Ramos (cell line): ENCODE measurements around the gene PALM.

Experiments used
- in situ Hi-C: fragments of 300-500 bp; cut with MboI; formaldehyde crosslinking; loops from one replicate; pipeline ENCODE4 v1.14.3; 2022; ENCODE audit warnings: low sequenced_read_pairs; ENCODE audit not compliant: unreplicated experiment

PALM gene, protein sequence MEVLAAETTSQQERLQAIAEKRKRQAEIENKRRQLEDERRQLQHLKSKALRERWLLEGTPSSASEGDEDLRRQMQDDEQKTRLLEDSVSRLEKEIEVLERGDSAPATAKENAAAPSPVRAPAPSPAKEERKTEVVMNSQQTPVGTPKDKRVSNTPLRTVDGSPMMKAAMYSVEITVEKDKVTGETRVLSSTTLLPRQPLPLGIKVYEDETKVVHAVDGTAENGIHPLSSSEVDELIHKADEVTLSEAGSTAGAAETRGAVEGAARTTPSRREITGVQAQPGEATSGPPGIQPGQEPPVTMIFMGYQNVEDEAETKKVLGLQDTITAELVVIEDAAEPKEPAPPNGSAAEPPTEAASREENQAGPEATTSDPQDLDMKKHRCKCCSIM

DNA sequence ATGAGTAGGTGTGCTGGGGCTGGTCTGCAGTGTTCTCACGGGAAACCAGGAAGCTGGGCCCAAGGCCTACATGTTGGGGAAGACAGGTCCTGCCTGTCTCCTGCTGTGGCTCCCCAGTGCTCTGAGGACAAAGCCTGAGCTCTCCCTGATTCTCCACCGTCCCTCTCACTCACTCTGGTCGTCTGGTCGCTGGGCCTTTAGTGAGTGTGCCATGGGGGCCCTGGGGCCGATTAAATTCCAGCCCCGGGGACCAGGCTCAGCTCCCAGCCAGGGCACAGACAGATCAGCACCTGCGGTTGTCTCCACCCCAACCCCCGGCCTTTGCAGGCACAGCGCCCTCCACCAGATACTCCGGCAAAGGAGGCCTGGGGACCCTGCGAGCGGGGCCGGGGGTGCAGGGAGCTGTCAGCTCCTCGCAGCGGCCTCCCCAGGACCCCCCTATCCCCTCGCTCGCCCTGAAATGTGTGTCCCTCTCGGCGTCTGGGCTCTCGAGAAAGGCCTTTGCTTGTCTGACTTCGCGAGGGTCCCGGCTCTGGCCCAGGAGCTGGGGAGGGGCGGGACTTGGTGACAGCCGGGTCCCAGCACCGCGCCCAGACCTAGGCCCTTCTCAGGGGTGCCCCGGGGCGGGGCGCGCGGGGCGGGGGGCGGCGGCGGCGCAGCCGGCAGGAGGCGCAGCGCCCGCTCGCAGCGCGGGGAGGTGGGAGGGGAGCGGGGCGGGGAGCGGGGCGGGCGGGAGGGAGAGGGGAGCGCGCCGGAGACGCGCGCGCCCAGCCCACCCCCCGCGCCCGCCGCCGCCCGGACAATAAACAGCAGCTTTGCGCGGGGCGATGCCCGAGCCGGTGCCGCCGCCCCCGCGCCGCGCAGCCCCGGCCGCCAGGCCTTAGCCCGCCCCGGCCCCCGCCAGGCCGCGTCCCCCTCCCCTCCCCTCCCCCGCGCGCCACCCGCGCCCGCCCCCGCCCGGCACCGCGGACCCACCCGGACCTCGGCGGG, at the start of gene PALM:
Gene PALM (plus strand): TSS at position 782 of the 990 bp plus-strand sequence. CDS start 212 bp downstream, outside the sequence.
- in situ Hi-C loops = no loop called here

DNA sequence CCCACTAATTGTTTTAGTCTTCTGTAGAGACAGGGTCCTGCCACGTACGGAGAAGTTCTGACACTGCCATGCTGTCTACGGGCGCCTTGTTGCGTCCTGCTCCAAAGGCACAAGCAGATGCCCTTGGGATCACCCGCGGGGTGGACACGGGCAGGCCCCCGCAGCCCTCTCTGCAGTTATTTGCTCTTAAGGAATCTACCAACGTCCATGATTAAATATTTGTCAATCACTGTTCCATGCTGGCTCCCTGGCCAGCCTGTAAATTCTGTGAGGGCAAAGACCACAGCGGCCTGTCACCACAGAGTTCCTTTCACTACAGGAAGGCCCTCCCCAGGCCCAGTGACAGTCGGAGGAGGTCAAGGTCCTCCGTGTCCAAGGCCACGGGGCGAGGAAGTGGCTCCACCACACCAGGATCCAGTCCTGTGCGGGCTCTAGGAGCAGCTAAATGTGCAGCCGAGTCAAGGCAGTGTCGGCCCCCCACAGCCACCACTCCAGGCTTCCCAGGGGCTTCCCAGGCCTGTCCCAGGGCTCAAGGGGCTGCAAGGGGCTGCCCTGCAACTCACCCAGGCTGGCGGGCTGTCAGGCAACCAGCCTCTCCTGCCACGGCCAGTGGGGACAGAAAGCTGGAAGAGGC, 47.8 kb upstream of the PALM start:
- in situ Hi-C loops = no loop called here

DNA sequence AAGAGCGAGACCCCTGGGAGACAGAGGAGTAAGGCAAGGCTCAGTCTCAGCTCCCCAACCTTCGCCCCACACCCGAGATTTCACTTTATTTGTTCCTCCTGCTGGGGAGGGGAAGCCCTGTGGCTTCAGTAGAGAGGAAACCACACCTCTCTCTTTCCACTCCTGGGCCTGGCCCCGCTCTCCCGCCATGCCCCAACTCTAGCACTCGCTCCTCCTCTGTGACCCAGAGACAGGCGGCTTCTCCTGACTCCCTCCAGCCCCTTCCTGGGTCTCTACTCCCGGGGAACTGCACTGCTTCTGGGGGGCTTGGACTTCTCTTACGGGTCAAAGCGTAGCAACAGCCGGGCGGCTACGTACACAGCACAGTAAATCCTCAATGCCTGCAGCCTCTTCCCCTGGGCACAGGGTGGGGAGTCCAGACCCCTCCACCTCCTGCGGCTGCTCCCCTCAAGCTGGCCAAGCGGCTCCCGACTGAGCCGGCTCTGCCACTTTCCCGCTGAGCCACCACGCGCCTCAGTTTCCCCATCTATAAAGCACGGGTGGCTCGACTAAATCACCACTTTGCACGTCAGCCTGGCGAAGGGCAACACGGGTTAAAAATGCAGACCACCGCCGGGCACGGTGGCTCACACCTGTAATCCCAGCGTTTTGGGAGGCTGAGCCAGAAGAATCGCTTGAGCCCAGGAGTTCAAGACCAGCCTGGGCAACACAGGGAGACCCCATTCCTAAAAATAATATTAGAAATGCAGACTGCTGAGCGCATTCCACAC, 47.1 kb upstream of the PALM start:
- in situ Hi-C loops = no loop called here

DNA sequence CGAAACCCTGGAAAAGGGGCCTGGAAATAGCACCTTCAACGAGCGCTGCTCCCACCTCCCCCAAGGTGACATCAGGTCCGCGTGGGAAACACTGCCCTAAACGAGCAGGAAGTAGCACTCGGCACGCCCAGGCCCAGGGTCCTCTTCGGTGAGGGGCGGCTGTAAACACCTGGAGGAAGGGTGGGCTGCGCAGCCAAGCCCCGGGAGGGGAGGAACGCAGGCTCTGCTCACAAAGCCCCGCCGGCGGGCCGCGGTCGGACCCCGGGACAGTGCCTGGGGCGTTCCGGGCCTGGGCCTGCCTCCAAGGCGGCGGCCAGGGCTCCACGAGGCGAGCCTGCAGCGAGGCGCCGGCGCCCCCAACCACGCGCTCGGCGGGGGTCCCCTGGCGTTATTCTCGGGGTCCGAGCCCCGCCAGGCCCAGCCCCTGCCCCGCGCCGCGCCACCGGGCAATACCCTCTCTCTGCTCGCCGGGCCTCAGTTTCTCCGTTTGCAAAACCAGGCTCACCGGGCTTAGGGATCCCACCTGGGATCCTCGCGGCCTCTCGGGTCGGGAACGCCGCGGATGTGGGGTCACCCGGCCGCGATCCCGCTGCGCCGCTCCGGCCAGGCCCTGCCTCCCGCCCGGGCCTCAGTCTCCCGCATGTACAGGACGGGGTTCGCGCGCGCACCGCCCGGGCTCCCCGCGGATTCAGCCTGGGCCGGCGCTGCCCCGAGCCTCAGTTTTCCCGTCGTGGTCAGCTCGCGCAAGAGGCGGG, 46.4 kb upstream of the PALM start:
- in situ Hi-C loops = no loop called here

DNA sequence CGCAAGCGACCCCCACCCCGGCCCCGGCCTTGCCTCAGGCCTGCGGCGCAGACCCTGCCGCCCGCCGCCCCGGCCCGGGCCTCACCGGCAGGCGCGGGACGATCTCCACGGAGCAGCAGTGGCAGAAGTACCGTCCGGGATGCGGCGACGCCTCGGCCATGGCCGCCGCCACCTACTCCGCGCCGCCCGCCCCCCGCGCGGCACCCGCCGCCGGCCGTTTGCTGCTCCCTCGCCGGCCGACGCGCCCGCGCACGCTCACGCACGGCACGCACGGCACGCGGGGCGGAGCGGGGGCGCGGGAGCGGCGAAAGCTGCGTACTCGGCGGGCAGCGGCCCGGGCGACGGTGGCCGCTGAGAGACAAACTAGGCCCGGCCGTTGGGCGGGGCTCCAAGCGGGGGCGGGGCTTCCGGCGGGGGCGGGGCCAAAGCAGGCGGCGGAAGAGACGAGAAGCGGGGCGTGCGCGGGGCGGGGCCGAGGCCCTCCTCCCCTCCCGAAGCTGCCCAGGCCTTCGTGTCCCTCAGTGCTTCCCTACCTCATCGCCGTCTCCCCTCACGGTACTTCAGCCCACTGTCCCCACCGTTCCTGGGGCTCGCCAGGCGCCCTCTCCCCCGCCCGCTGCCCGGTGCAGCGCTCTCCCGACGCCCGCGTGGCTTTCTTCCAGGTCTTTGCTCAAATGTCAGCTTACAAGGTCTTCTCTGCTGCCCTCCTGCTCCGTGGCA, 45.6 kb upstream of the PALM start, which contains the start of gene RNF126:
Gene RNF126 (minus strand): TSS at position 253 of the 720 bp plus-strand sequence. CDS start 93 bp downstream, at position 160.
- in situ Hi-C loops = no loop called here

DNA sequence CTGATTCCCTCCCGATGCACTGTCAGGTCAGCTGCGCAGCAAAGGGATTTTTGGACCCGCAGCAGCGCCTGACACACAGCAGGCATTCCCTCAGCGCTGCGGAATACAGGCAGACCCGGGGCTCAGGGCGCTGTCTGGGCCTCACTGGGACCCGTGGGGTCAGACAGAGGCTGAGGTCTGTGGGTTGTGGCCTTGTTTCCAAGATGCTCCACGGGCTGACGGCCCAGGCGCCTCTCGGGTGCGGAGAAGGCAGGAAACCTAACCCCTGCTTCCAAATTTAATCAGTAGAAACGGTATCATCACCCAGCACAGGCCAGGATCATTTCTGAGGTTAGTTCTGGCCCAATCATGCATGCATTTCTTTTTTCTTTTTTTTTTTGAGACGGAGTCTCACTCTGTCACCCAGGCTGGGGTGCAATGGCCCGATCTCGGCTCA, 45.0 kb upstream of the PALM start:
- in situ Hi-C loops = no loop called here

DNA sequence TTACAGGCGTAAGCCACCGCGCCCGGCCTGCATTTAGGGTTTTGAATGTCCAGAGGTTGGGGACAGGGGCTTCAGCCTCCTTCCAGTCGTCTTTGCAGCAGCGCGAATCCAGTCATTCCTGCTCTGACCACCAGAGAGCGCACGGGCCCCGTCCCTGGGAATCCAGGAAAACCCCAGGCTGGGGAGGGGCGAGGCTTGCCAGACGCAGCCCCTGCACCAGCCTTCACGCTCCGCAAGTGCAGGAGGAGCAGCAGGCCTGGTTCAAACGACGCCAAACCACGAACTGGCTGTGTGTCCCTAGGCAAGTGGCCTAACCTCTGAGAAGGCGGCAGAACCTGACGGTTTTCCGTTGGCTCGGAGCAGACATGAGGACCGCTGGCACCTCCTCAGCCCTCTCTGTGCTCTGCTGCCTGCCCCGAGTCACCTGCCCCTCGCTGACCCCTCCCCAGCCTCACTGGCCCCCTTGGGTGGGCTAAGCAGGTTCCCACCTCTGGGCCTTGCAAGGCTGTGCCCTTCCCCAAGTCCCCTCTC, 43.8 kb upstream of the PALM start:
- in situ Hi-C loops = loop anchor here (5.0 kb wide), 1 partner anchor 67 kb away; no protein-coding TSS in a partner anchor

DNA sequence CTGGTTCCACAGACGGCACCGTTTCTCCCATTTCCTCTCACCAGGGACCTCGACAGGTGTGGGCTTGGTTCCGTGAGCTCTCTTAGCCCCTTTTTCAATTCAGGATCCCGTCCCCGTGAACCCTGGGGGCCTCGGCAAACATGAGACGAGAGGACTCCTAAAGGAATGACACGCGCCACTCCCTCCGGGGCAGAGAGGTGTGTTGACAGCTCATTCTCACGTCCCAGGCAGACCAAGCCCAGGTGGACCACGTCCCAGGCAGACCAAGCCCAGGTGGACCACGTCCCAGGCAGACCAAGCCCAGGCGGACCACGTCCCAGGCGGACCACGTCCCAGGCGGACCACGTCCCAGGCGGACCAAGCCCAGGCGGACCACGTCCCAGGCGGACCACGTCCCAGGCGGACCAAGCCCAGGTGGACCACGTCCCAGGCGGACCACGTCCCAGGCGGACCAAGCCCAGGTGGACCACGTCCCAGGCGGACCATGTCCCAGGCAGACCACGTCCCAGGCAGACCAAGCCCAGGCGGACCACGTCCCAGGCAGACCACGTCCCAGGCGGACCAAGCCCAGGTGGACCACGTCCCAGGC, 41.7 kb upstream of the PALM start:
- in situ Hi-C loops = loop anchor here (5.0 kb wide), 1 partner anchor 65 kb away; no protein-coding TSS in a partner anchor

DNA sequence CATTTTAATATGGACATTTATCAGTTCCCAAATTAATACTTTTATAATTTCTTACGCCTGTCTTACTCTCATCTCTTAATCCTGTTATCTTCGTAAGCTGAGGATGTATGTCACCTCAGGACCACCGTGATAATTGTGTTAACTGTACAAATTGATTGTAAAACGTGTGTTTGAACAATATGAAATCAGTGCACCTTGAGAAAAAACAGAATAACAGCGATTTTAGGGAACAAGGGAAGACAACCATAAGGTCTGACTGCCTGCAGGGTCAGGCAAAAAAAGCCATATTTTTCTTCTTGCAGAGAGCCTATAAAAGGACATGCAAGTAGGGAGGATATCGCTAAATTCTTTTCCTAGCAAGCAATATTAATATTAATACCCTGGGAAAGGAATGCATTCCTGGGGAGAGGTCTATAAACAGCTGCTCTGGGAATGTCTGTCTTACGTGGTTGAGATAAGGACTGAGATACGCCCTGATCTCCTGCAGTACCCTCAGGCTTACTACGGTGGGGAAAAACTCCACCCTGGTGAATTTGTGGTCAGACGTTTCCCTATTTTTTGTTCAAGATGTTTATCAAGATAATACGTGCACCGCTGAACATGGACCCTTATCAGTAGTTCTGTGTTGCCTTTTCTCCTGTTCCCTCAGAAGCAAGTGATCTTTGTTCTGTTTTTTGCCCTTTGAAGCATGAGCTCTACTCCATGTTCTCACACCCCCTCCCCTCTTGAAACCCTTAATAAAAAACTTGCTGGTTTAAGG, 39.9 kb upstream of the PALM start:
- in situ Hi-C loops = loop anchor here (5.0 kb wide), 1 partner anchor 63 kb away; no protein-coding TSS in a partner anchor

DNA sequence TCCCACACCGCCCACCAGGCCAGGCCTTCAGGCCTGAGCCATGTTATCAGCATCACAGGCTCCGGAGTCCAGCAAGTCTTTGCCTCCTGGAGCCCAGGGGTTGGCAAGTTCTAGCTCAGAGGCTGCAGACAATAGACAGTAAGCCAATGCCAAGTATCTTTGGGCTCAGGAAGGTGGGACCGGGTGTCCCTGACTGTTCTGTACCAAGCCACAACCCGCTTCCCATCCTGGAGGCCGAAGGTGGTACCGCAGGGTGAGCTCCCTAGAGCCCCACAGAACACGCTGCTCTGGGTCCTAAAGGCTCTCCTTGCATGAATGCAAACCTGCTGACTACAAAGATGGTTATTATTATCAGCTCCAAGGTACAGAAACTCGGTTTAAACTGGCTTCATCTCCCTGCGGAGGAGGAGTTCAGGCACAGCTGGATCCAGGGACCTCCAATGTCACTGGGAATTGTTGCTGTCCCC, 38.1 kb upstream of the PALM start:
- in situ Hi-C loops = no loop called here

DNA sequence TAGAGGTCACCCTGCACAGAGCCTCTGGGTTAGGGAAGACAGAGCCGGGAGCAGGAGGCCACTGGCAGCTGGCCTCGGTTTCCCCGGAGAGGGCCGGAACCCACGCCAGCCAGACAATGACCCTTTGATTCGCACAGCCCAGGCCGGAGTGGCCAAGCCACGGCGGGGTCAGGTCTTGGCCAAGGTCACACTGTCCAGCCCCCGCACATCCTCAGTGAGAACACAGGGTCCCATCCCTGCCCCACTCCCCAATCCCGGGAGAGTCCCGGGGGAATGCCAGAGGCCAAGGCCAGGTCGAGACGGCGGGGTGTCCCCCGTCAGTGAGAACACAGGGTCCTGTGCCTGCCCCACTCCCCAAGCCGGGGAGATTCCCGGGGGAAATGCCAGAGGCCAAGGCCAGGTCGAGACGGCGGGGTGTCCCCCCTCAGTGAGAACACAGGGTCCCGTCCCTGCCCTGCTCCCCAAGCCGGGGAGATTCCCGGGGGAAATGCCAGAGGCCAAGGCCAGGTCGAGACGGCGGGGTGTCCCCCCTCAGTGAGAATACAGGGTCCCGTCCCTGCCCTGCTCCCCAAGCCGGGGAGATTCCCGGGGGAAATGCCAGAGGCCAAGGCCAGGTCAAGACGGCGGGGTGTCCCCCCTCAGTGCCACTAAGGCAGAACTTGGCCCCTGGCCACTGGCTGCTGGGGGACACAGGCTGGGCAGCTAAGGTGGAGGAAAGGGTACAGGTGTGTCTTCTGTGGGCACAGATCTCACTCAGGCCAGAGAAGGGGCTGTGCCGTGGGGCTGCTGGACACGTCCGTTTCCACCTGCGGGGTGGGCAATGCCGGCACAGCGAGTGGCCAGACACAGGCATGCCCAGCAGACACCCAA, 34.2 kb upstream of the PALM start:
- in situ Hi-C loops = no loop called here

DNA sequence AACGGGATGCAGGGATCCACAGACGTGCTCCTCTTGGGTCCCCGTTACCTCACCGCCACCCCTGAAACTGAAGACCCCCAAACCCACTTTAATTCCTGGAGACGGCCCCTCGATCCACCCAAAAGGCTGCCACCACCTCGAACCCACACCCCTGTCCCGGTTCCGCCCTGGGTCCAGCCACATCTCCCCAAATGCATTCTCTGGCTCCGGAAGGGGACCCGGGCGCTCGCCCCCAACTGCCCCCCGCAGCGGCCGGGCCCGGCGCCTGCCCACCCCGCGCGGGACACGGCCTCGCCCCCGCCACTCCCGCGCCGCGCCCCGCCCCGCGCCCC, 32.8 kb upstream of the PALM start:
- in situ Hi-C loops = no loop called here

DNA sequence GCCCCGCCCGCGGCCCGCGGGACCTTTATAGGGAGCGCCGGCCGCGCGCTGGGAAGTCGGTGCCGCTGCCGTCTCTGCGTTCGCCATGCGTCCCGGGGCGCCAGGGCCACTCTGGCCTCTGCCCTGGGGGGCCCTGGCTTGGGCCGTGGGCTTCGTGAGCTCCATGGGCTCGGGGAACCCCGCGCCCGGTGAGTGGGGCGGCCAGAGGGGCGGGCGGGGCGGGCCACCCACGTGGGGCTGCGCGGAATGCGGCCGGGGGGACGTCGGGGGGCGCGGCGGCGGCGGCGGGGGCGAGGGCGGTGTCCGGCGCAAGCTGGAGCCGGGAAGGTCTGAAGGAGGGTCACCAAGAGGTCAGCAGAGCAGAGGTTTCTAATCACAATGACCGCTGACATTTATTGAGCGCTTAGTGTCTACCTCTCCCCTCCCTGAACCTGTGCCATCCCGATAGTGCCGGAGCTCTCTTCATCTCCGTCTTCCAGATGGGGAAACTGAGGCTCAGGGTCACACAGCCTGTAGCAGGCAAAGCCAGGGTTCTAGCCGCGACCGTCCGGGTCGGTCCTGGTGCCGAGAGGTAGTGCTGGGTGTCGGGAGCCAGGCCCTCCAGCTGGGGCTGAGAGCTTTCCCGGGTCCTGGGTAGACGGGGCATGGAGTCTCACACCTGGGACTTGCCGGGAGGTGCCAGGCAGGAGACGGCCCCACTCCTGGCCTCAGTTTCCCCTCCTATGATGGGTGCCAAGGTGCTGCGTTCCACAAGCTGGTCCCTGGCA, 32.2 kb upstream of the PALM start, which contains the start of gene FSTL3:
Gene FSTL3 (plus strand): TSS at position 54 of the 767 bp plus-strand sequence. CDS start 32 bp downstream, at position 86.
- in situ Hi-C loops = no loop called here

DNA sequence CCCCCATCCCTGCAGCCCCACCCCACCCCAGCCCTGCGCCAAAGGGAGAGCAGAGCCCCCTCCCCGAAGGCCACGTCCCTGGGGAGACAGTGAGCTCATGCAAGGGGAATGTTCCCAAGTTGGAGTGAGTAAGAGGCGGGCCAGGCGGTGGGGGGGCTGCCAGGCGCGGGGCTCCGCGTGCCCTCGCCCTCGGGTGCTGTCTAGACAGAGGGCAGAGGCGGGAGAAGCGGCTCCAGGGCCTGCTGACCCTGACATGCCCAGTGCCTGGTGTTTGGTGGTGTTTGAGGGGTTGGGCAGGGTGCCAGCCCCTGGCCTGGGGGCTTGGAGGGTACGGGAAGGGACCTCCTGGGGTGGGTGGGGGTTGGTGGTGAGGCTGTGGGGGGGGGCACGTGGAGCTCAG, 31.5 kb upstream of the PALM start:
- in situ Hi-C loops = no loop called here
